Erythroblast (primary cell): ENCODE measurements around the gene CEP104.

ENCODE experiments used
- GATA1 ChIP-seq: IDR thresholded peaks from 2 replicates; pipeline ENCODE4 v1.6.1; 2011; ENCODE audit warnings: low read depth, mild to moderate bottlenecking, control low read depth, low read length, moderate library complexity
- POLR2A ChIP-seq: IDR thresholded peaks from 2 replicates; pipeline ENCODE4 v1.6.1; 2011; ENCODE audit warnings: mild to moderate bottlenecking, low read length

DNA sequence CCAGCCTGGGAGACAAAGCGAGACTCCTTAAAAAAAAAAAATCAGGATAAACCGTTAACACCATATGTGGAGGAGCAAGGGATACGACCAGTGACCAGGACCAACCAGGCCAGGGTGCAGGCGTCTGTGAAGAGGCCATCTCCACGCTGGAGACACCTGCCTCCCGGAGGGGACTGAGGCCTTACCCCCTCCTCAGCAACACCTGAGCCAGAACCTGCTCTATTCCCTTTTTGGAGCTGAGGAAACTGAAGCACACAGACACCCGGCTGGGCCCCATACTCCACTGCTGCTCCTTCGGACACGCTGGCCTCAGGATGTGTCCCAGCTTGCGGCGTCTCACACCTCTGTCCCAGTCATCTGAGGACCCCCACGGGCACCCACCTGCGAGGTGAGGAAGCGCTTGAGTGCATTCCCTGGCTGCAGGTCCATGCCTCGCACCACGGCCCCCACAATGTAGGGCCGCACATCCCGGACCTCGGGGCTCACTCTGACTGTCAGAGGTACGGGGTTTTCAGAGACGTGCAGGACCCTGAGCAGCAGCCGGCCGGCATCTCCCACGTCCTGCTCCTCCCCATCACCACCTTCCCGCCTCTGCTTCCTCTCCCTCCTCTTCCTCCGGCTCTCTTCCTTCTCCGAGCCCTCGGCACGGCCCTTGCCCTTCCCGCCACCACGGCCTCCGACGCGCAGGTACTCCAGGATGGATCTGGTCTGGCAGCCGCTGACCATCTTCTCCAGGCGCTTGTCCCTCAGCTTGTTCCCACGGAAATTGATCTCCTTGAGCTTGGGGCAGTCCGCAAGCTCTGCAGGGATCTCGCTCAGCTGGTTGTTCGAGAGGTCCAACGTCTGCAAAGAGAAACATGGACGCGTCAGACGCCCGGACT is 70.3 kb downstream of the CEP104 start:
- no peak for TF ChIP-seq POLR2A
- TF ChIP-seq GATA1, result no peak
